B cell (primary cell): ENCODE results near the gene CDK12.

Experiments used
- CTCF ChIP-seq: fragments of 200-600 bp; IDR thresholded peaks from one replicate; pipeline ENCODE4 v1.8.0; 2022; ENCODE audit warnings: antibody characterized with exemption, mild to moderate bottlenecking
- EZH2 ChIP-seq: IDR thresholded peaks from 2 replicates; pipeline ENCODE4 v1.6.1; 2012; ENCODE audit warnings: borderline replicate concordance, low read depth, mild to moderate bottlenecking, moderate library complexity, low read length; ENCODE audit not compliant: insufficient read depth, poor library complexity, severe bottlenecking

- TF ChIP-seq CTCF (no peak), EZH2 (no peak)
Measured at GRCh38 chr17:39581071-39581758, 119.9 kb downstream of the CDK12 start.
